GM12891 (cell line): Measurements from ENCODE around the gene SLC9A1.

Experiments used
- POLR2A ChIP-seq: IDR thresholded peaks from 2 replicates; pipeline ENCODE4 v1.6.1; 2011; ENCODE audit warnings: low read depth, low read length, control low read depth
- POLR2AphosphoS5 ChIP-seq: IDR thresholded peaks from 2 replicates; pipeline ENCODE4 v1.6.1; 2011; ENCODE audit warnings: low read depth, low read length, control low read depth

DNA sequence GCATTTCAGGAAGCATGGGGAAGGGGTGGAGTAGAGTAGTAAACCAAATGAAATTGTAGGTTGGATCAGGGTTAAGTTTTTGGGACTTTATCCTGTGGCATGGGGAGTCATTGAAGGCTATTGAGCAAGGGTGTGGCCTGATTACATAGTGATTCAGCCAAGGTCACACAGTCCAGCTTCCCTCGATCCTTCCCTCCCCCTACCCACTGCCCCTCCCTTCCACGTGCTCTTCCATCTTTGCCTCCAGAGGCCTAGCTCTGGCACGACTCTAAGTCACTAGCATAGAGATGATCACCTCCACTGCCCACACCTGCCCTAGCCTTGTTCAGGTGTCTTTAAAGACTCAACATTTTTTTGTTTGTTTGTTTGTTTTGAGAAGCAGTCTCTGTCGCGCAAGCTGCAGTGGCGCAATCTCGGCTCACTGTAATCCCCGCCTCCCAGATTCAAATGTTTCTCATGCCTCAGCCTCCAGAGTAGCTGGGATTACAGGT, 37.2 kb upstream of the SLC9A1 start:
- TF ChIP-seq POLR2AphosphoS5 = no peak
- TF ChIP-seq POLR2A = no peak
